ENCODE measurements around the gene HSPA12B. TPM values are rescaled to one million over a fixed set of nuclear protein-coding genes. Genes with fewer than 3 reads are reported as not detected.

Gene HSPA12B
- total RNA-seq, 4 donors from 2014 or later: 0.75 to 4.1 (median 2.7) TPM

- Histone ChIP-seq H3K36me3 (no peaks in the 10 kb centered on the region), H3K9me3 (no peaks in the 10 kb centered on the region), H3K4me3 (peak overlapping the region; percentile 19 to 61 (median 48)), H3K27ac (peak overlapping the region; percentile 80 to 84 (median 82)), H3K27me3 (no peaks in the 10 kb centered on the region), H3K4me1 (peaks cover 31 to 56% (median 44%) of the 10 kb centered on the region in 4 donors)
- 51 to 100% methylated on average over 1 to 54 of the region's 79 CpGs for WGBS, 2 donors (ENCODE audit: low coverage in 1 of 2)
- in situ Hi-C loops (cut with MboI; ENCODE audit: low pct_ligation_motif_present in 1 of 4, low pct_unique_long_range_greater_than_20kb in 1 of 4, low sequenced_read_pairs in 3 of 4): no loop called here
- intact Hi-C loops (cut with DNase I; ENCODE audit: low total_unique reads): loop anchor here (2.0 kb wide), 1 partner anchor 33 kb away; no protein-coding TSS in a partner anchor
- TF ChIP-seq CTCF (IDR thresholded peaks at IDR 0.05) (no peak), POLR2A (IDR thresholded peaks at IDR 0.05) (no peak), EP300 (IDR thresholded peaks at IDR 0.05; ENCODE audit: low read depth) (no peak), POLR2AphosphoS5 (IDR thresholded peaks at IDR 0.05) (no peak)
- no peak for DNase-seq
Observed at GRCh38 chr20:3785240-3786125, 53.0 kb downstream of the HSPA12B start.

- intact Hi-C loops (cut with DNase I; ENCODE audit: low total_unique reads): loop anchor here (2.0 kb wide), 1 partner anchor 33 kb away; no protein-coding TSS in a partner anchor
- TF ChIP-seq POLR2A (IDR thresholded peaks at IDR 0.05) (no peak), POLR2AphosphoS5 (IDR thresholded peaks at IDR 0.05) (no peak), CTCF (IDR thresholded peaks at IDR 0.05) (no peak), EP300 (IDR thresholded peaks at IDR 0.05; ENCODE audit: low read depth) (no peak)
- 6% methylated on average over 7 of the region's 35 CpGs; no CpG with 5 or more reads in 1 of the 2 donors for WGBS, 2 donors (ENCODE audit: low coverage in 1 of 2)
- Histone ChIP-seq H3K27ac (peak overlapping the region; percentile 80 to 84 (median 82)), H3K4me3 (peak overlapping the region; percentile 19 to 61 (median 48)), H3K9me3 (no peaks in the 10 kb centered on the region), H3K36me3 (no peaks in the 10 kb centered on the region), H3K27me3 (no peaks in the 10 kb centered on the region), H3K4me1 (peaks cover 27 to 52% (median 40%) of the 10 kb centered on the region in 4 donors)
- DNase-seq: peak; percentile 56
- in situ Hi-C loops (cut with MboI; ENCODE audit: low pct_ligation_motif_present in 1 of 4, low pct_unique_long_range_greater_than_20kb in 1 of 4, low sequenced_read_pairs in 3 of 4): no loop called here
Observed at GRCh38 chr20:3786126-3786484, 53.6 kb downstream of the HSPA12B start.

- peak within 1 kb of the TSS; percentile 20 to 61 (median 48) for H3K4me3 ChIP-seq
- 6 to 27% methylated on average over 7 to 27 of the region's 70 CpGs for WGBS, 2 donors (ENCODE audit: low coverage in 1 of 2)
- H3K27me3 ChIP-seq: no peaks in the 10 kb centered on the region
- DNase-seq: peak; percentile 94
- TF ChIP-seq EP300 (IDR thresholded peaks at IDR 0.05; ENCODE audit: low read depth) (no peak), CTCF (IDR thresholded peaks at IDR 0.05) (peak; percentile 58 to 91 (median 76)), POLR2A (IDR thresholded peaks at IDR 0.05) (no peak), POLR2AphosphoS5 (IDR thresholded peaks at IDR 0.05) (peak in 2 of 3 donors; percentile 21 to 53)
- in situ Hi-C loops (cut with MboI; ENCODE audit: low pct_ligation_motif_present in 1 of 4, low pct_unique_long_range_greater_than_20kb in 1 of 4, low sequenced_read_pairs in 3 of 4) (no loop called here), intact Hi-C loops (cut with DNase I; ENCODE audit: low total_unique reads) (loop anchor here (2.0 kb wide), 1 partner anchor 32 kb away; no protein-coding TSS in a partner anchor)
- no peaks in the 10 kb centered on the region for H3K9me3 ChIP-seq
- no peaks in the 10 kb centered on the region for H3K36me3 ChIP-seq
- peak within 1 kb of the TSS; percentile 80 to 84 (median 82) for H3K27ac ChIP-seq
- peaks cover 26 to 50% (median 38%) of the 10 kb centered on the region in 4 donors for H3K4me1 ChIP-seq
Observed at GRCh38 chr20:3786665-3787323, 54.3 kb downstream of the HSPA12B start, which contains the start of gene CENPB. Gene CENPB (minus strand): TSS chr20:3786740. CDS start chr20:3786483, 257 bp downstream.
